Liver (tissue), 9 donors: ENCODE data around the gene LAD1. TPM values are rescaled to one million over a fixed set of nuclear protein-coding genes. Genes with fewer than 3 reads are reported as not detected.

Experiments used
- DNase-seq: peaks from one replicate; pipeline ENCODE4 v3.0.0-alpha.2; 2017; ENCODE audit warnings: low spot score
- H3K27ac ChIP-seq, 2 donors: one replicate each; pipeline ENCODE4 v1.7.0; 2013; ENCODE audit warnings: inconsistent platforms in 2 of 2, low read length in 2 of 2, control low read depth in 1 of 2, low read depth in 1 of 2, mild to moderate bottlenecking in 1 of 2
- H3K27me3 ChIP-seq, 4 donors: one replicate each; pipeline versions ENCODE4 v1.6.1 to v1.7.0; 2013; ENCODE audit warnings: low read length in 3 of 4, inconsistent platforms in 1 of 4, mild to moderate bottlenecking in 1 of 4, moderate library complexity in 1 of 4; ENCODE audit not compliant: control insufficient read depth in 4 of 4, insufficient read depth in 4 of 4
- H3K36me3 ChIP-seq, 4 donors: one replicate each; pipeline versions ENCODE4 v1.6.1 to v1.7.0; 2013; ENCODE audit warnings: low read length in 3 of 4, mild to moderate bottlenecking in 3 of 4, low read depth in 1 of 4, moderate library complexity in 1 of 4; ENCODE audit not compliant: control insufficient read depth in 4 of 4, insufficient read depth in 3 of 4
- H3K4me1 ChIP-seq, 4 donors: one replicate each; pipeline versions ENCODE4 v1.6.1 to v1.7.0; 2013; ENCODE audit warnings: low read length in 3 of 4, mild to moderate bottlenecking in 3 of 4, moderate library complexity in 1 of 4; ENCODE audit not compliant: control insufficient read depth in 4 of 4, insufficient read depth in 4 of 4
- H3K4me3 ChIP-seq, 3 donors: one replicate each; pipeline versions ENCODE4 v1.6.1 to v1.7.0; 2013; ENCODE audit warnings: low read length in 3 of 3, control low read depth in 1 of 3, low read depth in 1 of 3, mild to moderate bottlenecking in 1 of 3
- H3K9ac ChIP-seq, 2 donors: one replicate each; pipeline ENCODE4 v1.7.0; 2013; ENCODE audit warnings: low read length in 2 of 2, mild to moderate bottlenecking in 2 of 2, moderate library complexity in 2 of 2, control low read depth in 1 of 2, low read depth in 1 of 2
- H3K9me3 ChIP-seq, 4 donors: one replicate each; pipeline versions ENCODE4 v1.6.1 to v1.7.0; 2013; ENCODE audit warnings: low read length in 3 of 4; ENCODE audit not compliant: control insufficient read depth in 4 of 4
- ATF3 ChIP-seq: IDR thresholded peaks from 2 replicates; pipeline ENCODE4 v1.6.1; 2016; ENCODE audit warnings: antibody characterized with exemption
- CTCF ChIP-seq: fragments of 150-350 bp; IDR thresholded peaks from 2 replicates; pipeline ENCODE4 v1.5.1; 2017; ENCODE audit warnings: improper control_type of control experiment, low read depth, low read length; ENCODE audit not compliant: missing input control
- EGR1 ChIP-seq, 2 donors: IDR thresholded peaks; 2 replicates each; pipeline ENCODE4 v1.6.1; 2016 to 2018; ENCODE audit warnings: antibody characterized with exemption in 2 of 2, low read depth in 2 of 2
- FOXA1 ChIP-seq: IDR thresholded peaks from 2 replicates; pipeline ENCODE4 v1.6.1; 2016; ENCODE audit warnings: antibody characterized with exemption
- FOXA2 ChIP-seq: IDR thresholded peaks from 2 replicates; pipeline ENCODE4 v1.6.1; 2016; ENCODE audit warnings: antibody characterized with exemption
- GABPA ChIP-seq, 2 donors: IDR thresholded peaks in 1 of 2; conservative IDR thresholded peaks in 1 of 2; 2 replicates each; pipeline ENCODE4 v1.6.1; 2016; ENCODE audit warnings: antibody characterized with exemption in 2 of 2, mild to moderate bottlenecking in 1 of 2, moderate library complexity in 1 of 2
- HNF4A ChIP-seq, 2 donors: conservative IDR thresholded peaks; 2 replicates each; pipeline ENCODE4 v1.6.1; 2016; ENCODE audit warnings: antibody characterized with exemption in 2 of 2, mild to moderate bottlenecking in 2 of 2
- HNF4G ChIP-seq: IDR thresholded peaks from 2 replicates; pipeline ENCODE4 v1.6.1; 2016; ENCODE audit warnings: antibody characterized with exemption
- JUND ChIP-seq, 2 donors: IDR thresholded peaks; 2 replicates each; pipeline ENCODE4 v1.6.1; 2016; ENCODE audit warnings: antibody characterized with exemption in 2 of 2
- MAX ChIP-seq: IDR thresholded peaks from 2 replicates; pipeline ENCODE4 v1.6.1; 2016; ENCODE audit warnings: antibody characterized with exemption
- NR2F2 ChIP-seq: IDR thresholded peaks from 2 replicates; pipeline ENCODE4 v1.6.1; 2016; ENCODE audit warnings: antibody characterized with exemption
- RAD21 ChIP-seq, 2 donors: IDR thresholded peaks; 2 replicates each; pipeline ENCODE4 v1.6.1; 2016; ENCODE audit warnings: antibody characterized with exemption in 2 of 2, mild to moderate bottlenecking in 2 of 2
- REST ChIP-seq: IDR thresholded peaks from 2 replicates; pipeline ENCODE4 v1.6.1; 2016; ENCODE audit warnings: antibody characterized with exemption, mild to moderate bottlenecking
- RXRA ChIP-seq, 2 donors: IDR thresholded peaks; 2 replicates each; pipeline ENCODE4 v1.6.1; 2017 to 2018; ENCODE audit warnings: antibody characterized with exemption in 2 of 2, mild to moderate bottlenecking in 1 of 2
- SP1 ChIP-seq: IDR thresholded peaks from 2 replicates; pipeline ENCODE4 v1.6.1; 2018; ENCODE audit warnings: antibody characterized with exemption, mild to moderate bottlenecking
- TAF1 ChIP-seq: conservative IDR thresholded peaks from 2 replicates; pipeline ENCODE4 v1.6.1; 2016; ENCODE audit warnings: antibody characterized with exemption, mild to moderate bottlenecking
- YY1 ChIP-seq: IDR thresholded peaks from 2 replicates; pipeline ENCODE4 v1.6.1; 2016; ENCODE audit warnings: antibody characterized with exemption, mild to moderate bottlenecking
- ZBTB33 ChIP-seq: IDR thresholded peaks from 2 replicates; pipeline ENCODE4 v1.6.1; 2016; ENCODE audit warnings: antibody characterized with exemption
- WGBS: extraction: QIAGEN DNeasy Blood & Tissue Kit; methylation state at CpG from one replicate; pipeline ENCODE4 v1.1.7; 2013; 5-methylcytosine and 5-hydroxymethylcytosine counted together
- polyA plus RNA-seq, 2 donors: library from polyadenylated mRNA; stranded (reverse) in 1 of 2; unstranded in 1 of 2; fragments of 200-250 nt in 1 of 2; fragments of >200 nt in 1 of 2; fragmentation: Nextera tagmentation in 1 of 2; extraction: Ambion mirVana in 1 of 2; gene quantifications; one replicate each; pipeline versions ENCODE4 v1.2.1 to v1.2.3, GENCODE V29; 2013 to 2015
- total RNA-seq, 2 donors: library from RNA; depleted of rRNA; stranded (reverse); fragments of >200 nt; gene quantifications; one replicate each; pipeline ENCODE4 v1.2.3, GENCODE V29; 2014
- donor health status: healthy.
- donor health status: healthy.
- donor health status: healthy.
- donor health status: healthy.
- donor health status: healthy.

Gene LAD1
- total and polyA plus RNA-seq, 4 donors, result 3.4 to 13.7 (median 8.5) TPM

GRCh38 chr1:201371276-201371675, 27.8 kb downstream of the LAD1 start (continued):
- TF ChIP-seq HNF4G, result no peak

- no peak for DNase-seq
- Histone ChIP-seq H3K27me3 (peaks cover 0 to 4% (median 0%) of the 10 kb centered on the region in 4 donors), H3K9ac (no peak overlapping the region), H3K36me3 (no peaks in the 10 kb centered on the region), H3K27ac (no peak overlapping the region), H3K9me3 (no peaks in the 10 kb centered on the region), H3K4me3 (no peak overlapping the region), H3K4me1 (no peaks in the 10 kb centered on the region)
- 68% methylated on average over 3 of the region's 3 CpGs for WGBS
- TF ChIP-seq NR2F2 (no peak), GABPA (IDR thresholded peaks at IDR 0.05 in 1 of 2, conservative IDR thresholded peaks at IDR 0.05 in 1 of 2) (no peak), YY1 (no peak), HNF4A (conservative IDR thresholded peaks at IDR 0.05) (no peak), JUND (IDR thresholded peaks at IDR 0.05) (no peak), REST (no peak), RXRA (IDR thresholded peaks at IDR 0.05) (no peak), FOXA1 (no peak), HNF4G (no peak), SP1 (no peak), ATF3 (no peak), CTCF (no peak)
These were observed 28.6 kb downstream of the LAD1 start for GRCh38 chr1:201370500-201370899.

- H3K4me1 ChIP-seq, result no peaks in the 10 kb centered on the region
- H3K9me3 ChIP-seq, result no peaks in the 10 kb centered on the region
- no peak overlapping the region for H3K9ac ChIP-seq
- H3K4me3 ChIP-seq, result no peak overlapping the region
- no peak for DNase-seq
- H3K36me3 ChIP-seq, result no peaks in the 10 kb centered on the region
- H3K27ac ChIP-seq, result no peak overlapping the region
- peaks cover 0 to 4% (median 0%) of the 10 kb centered on the region in 4 donors for H3K27me3 ChIP-seq
- 74% methylated on average over 6 of the region's 6 CpGs for WGBS
- TF ChIP-seq SP1 (no peak), TAF1 (no peak), FOXA2 (no peak), RAD21 (IDR thresholded peaks at IDR 0.05) (no peak), NR2F2 (no peak), RXRA (IDR thresholded peaks at IDR 0.05) (no peak), ZBTB33 (no peak), MAX (no peak), JUND (IDR thresholded peaks at IDR 0.05) (no peak), FOXA1 (no peak), GABPA (IDR thresholded peaks at IDR 0.05 in 1 of 2, conservative IDR thresholded peaks at IDR 0.05 in 1 of 2) (no peak), HNF4A (conservative IDR thresholded peaks at IDR 0.05) (no peak), HNF4G (no peak), CTCF (no peak), EGR1 (IDR thresholded peaks at IDR 0.05; ENCODE audit: low read depth in 2 of 2) (no peak), YY1 (no peak)
These were observed 29.9 kb downstream of the LAD1 start for GRCh38 chr1:201369209-201369608.
